Measurements from ENCODE around the gene PLCG2.

PLCG2 gene

GRCh38 chr16:81866820-81867440 lies 87.8 kb downstream of the PLCG2 start:
- TF ChIP-seq REST (IDR thresholded peaks at IDR 0.05; ENCODE audit: insufficient read depth in 1 of 2, low read depth in 2 of 2, low read length in 2 of 2) (no peak), SIN3A (IDR thresholded peaks at IDR 0.05; ENCODE audit: borderline replicate concordance, insufficient read depth, low read length) (no peak), TAF1 (IDR thresholded peaks at IDR 0.05; ENCODE audit: borderline replicate concordance, insufficient read depth, low read length) (no peak), POLR2AphosphoS5 (IDR thresholded peaks at IDR 0.05; ENCODE audit: low read depth, low read length) (no peak), FOXP2 (optimal IDR thresholded peaks at IDR 0.05; ENCODE audit: borderline replicate concordance, extremely low read depth, extremely low read length, insufficient read depth) (no peak)

- TF ChIP-seq FOXP2 (optimal IDR thresholded peaks at IDR 0.05; ENCODE audit: borderline replicate concordance, extremely low read depth, extremely low read length, insufficient read depth) = no peak
- TF ChIP-seq REST (IDR thresholded peaks at IDR 0.05; ENCODE audit: insufficient read depth in 1 of 2, low read depth in 2 of 2, low read length in 2 of 2) = no peak
- no peak for TF ChIP-seq TAF1 (IDR thresholded peaks at IDR 0.05; ENCODE audit: borderline replicate concordance, insufficient read depth, low read length)
- no peak for TF ChIP-seq SIN3A (IDR thresholded peaks at IDR 0.05; ENCODE audit: borderline replicate concordance, insufficient read depth, low read length)
- no peak for TF ChIP-seq POLR2AphosphoS5 (IDR thresholded peaks at IDR 0.05; ENCODE audit: low read depth, low read length)
These were observed 89.1 kb downstream of the PLCG2 start for GRCh38 chr16:81868057-81868748.

- TF ChIP-seq REST (IDR thresholded peaks at IDR 0.05; ENCODE audit: insufficient read depth in 1 of 2, low read depth in 2 of 2, low read length in 2 of 2) = no peak
- no peak for TF ChIP-seq POLR2AphosphoS5 (IDR thresholded peaks at IDR 0.05; ENCODE audit: low read depth, low read length)
- TF ChIP-seq TAF1 (IDR thresholded peaks at IDR 0.05; ENCODE audit: borderline replicate concordance, insufficient read depth, low read length) = no peak
- no peak for TF ChIP-seq FOXP2 (optimal IDR thresholded peaks at IDR 0.05; ENCODE audit: borderline replicate concordance, extremely low read depth, extremely low read length, insufficient read depth)
- TF ChIP-seq SIN3A (IDR thresholded peaks at IDR 0.05; ENCODE audit: borderline replicate concordance, insufficient read depth, low read length) = no peak
These were observed 90.2 kb downstream of the PLCG2 start for GRCh38 chr16:81869326-81869725.

- TF ChIP-seq REST (IDR thresholded peaks at IDR 0.05; ENCODE audit: insufficient read depth in 1 of 2, low read depth in 2 of 2, low read length in 2 of 2) = no peak
- no peak for TF ChIP-seq SIN3A (IDR thresholded peaks at IDR 0.05; ENCODE audit: borderline replicate concordance, insufficient read depth, low read length)
- TF ChIP-seq FOXP2 (optimal IDR thresholded peaks at IDR 0.05; ENCODE audit: borderline replicate concordance, extremely low read depth, extremely low read length, insufficient read depth) = no peak
- TF ChIP-seq POLR2AphosphoS5 (IDR thresholded peaks at IDR 0.05; ENCODE audit: low read depth, low read length) = no peak
- TF ChIP-seq TAF1 (IDR thresholded peaks at IDR 0.05; ENCODE audit: borderline replicate concordance, insufficient read depth, low read length) = no peak
These were observed 94.1 kb downstream of the PLCG2 start for GRCh38 chr16:81873206-81873605.

Data from PFSK-1 (cell line).